GM19468 (cell line): ENCODE data around the gene CCDC154.
"Not testable (repeated sequence)": the region's sequence is repeated elsewhere in the genome, so short reads cannot be mapped to it uniquely, and the experiment has no call there.

Source experiments
- ATAC-seq: cut with Tn5 transposase; IDR thresholded peaks from one replicate; pipeline ENCODE4 v1.9.1; 2021; ENCODE audit warnings: mild to moderate bottlenecking, moderate library complexity, moderate number of reproducible peaks; ENCODE audit not compliant: unreplicated experiment; ENCODE audit errors: extremely low read depth

The CCDC154 gene

GRCh38 chr16:1443980-1444729 is at the start of gene CCDC154:
TSS of gene CCDC154 (minus strand) at chr16:1444556. CDS start at chr16:1444322, 234 bp downstream.
- ATAC-seq: no peak

- ATAC-seq: no peak
These were observed 49.4 kb upstream of the CCDC154 start for GRCh38 chr16:1493746-1494094.

GRCh38 chr16:1492923-1493745 is 48.8 kb upstream of the CCDC154 start, which contains the start of gene TELO2:
TSS of gene TELO2 (plus strand) at chr16:1493360. CDS start at chr16:1494282, 922 bp downstream.
- no peak for ATAC-seq

- ATAC-seq: no peak
These were observed 47.9 kb upstream of the CCDC154 start for GRCh38 chr16:1492082-1492922.

- ATAC-seq: no peak
These were observed 47.0 kb upstream of the CCDC154 start for GRCh38 chr16:1491327-1491726.

- no peak for ATAC-seq
These were observed 44.7 kb upstream of the CCDC154 start for GRCh38 chr16:1489077-1489476.

GRCh38 chr16:1488619-1489018 is 44.3 kb upstream of the CCDC154 start, which contains the start of gene PTX4:
TSS of gene PTX4 (minus strand) at chr16:1488944. CDS start at chr16:1488909, 35 bp downstream.
- no peak for ATAC-seq

- no peak for ATAC-seq
These were observed 43.8 kb upstream of the CCDC154 start for GRCh38 chr16:1488054-1488601.

- ATAC-seq: no peak
These were observed 43.2 kb upstream of the CCDC154 start for GRCh38 chr16:1487395-1488053.

- ATAC-seq: no peak
These were observed 42.4 kb upstream of the CCDC154 start for GRCh38 chr16:1486551-1487390.

GRCh38 chr16:1485847-1486496 is 41.6 kb upstream of the CCDC154 start:
- ATAC-seq: no peak

GRCh38 chr16:1481906-1482835 is 37.8 kb upstream of the CCDC154 start:
- ATAC-seq: no peak

- ATAC-seq: not testable (repeated sequence)
These were observed 34.6 kb upstream of the CCDC154 start for GRCh38 chr16:1478937-1479336.

- no peak for ATAC-seq
These were observed 32.7 kb upstream of the CCDC154 start for GRCh38 chr16:1477033-1477432.

GRCh38 chr16:1475552-1476114 is 31.3 kb upstream of the CCDC154 start:
- ATAC-seq: no peak

- peak; percentile 64 for ATAC-seq
These were observed 30.6 kb upstream of the CCDC154 start, which contains the start of gene CLCN7 for GRCh38 chr16:1474796-1475551. TSS of gene CLCN7 (minus strand) at chr16:1475028. CDS start at chr16:1474974, 54 bp downstream.
